OCI-LY3 (cell line): ENCODE measurements around the gene ADRA1B.

Experiments used
- EZH2phosphoT487 ChIP-seq: fragments of 200-600 bp; shearing (Covaris generic); IDR thresholded peaks from 2 replicates; pipeline ENCODE4 v1.6.1; 2018; ENCODE audit warnings: antibody characterized with exemption, mixed run types, low read depth
- TF ChIP-seq, protein P1 (sequence below): fragments of 200-600, 300-600 bp; sonication (generic); IDR thresholded peaks from 2 replicates; pipeline ENCODE4 v1.5.1; 2014; ENCODE audit warnings: antibody characterized with exemption, low read length, low read depth

DNA sequence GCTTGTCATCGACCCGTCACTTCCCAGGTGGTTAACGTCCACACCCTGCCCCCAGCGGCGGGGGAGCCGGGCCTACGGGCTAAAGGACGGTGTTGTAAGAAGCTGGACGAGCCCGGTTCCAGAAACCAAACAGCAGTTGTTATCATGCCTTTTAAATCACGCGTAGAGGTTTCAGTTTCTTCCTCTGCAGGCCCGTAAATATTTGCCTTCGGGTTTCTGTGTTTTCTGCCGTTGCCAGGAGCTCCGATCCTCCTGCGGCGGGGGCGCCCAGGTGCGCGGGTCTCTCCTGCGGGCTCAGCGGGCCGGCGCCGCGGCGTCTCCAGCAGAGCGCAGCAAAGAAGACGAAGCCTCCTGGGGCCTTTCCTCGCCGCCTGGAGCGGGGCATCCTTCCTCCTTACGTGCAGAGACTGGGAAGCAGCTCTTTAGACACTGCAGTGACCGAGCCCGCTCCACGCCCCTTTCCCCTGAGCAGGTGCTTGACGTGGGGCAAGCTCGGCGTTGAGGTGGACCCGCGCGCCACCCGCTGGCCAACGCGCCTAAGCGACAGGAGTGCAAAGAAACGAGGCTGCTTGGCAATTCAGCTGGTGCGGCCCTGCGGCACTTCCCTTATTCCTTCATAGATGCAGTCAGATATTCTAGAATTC lies 70.9 kb downstream of the ADRA1B start:
- TF ChIP-seq, protein P1, sequence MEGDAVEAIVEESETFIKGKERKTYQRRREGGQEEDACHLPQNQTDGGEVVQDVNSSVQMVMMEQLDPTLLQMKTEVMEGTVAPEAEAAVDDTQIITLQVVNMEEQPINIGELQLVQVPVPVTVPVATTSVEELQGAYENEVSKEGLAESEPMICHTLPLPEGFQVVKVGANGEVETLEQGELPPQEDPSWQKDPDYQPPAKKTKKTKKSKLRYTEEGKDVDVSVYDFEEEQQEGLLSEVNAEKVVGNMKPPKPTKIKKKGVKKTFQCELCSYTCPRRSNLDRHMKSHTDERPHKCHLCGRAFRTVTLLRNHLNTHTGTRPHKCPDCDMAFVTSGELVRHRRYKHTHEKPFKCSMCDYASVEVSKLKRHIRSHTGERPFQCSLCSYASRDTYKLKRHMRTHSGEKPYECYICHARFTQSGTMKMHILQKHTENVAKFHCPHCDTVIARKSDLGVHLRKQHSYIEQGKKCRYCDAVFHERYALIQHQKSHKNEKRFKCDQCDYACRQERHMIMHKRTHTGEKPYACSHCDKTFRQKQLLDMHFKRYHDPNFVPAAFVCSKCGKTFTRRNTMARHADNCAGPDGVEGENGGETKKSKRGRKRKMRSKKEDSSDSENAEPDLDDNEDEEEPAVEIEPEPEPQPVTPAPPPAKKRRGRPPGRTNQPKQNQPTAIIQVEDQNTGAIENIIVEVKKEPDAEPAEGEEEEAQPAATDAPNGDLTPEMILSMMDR = peak; percentile 74
- TF ChIP-seq EZH2phosphoT487 = no peak
